ENCODE results near the gene TMEM88.
"Not testable (repeated sequence)": the region's sequence is repeated elsewhere in the genome, so short reads cannot be mapped to it uniquely, and the experiment has no call there.

Gene TMEM88

GRCh38 chr17:7858522-7858810 lies 3.6 kb downstream of the TMEM88 start:
- peak; percentile 43 for TF ChIP-seq CTCF (IDR thresholded peaks at IDR 0.05; ENCODE audit: low read depth, low read length, missing control alignments)
- DNase-seq (ENCODE audit: extremely low read depth, low read depth), result no peak
- H3K4me3 ChIP-seq (replicated peaks; ENCODE audit: low read depth, low read length), result peak overlapping the region; percentile 68

GRCh38 chr17:7859028-7859427 lies 4.2 kb downstream of the TMEM88 start:
- no peak for TF ChIP-seq CTCF (IDR thresholded peaks at IDR 0.05; ENCODE audit: low read depth, low read length, missing control alignments)
- DNase-seq (ENCODE audit: extremely low read depth, low read depth), result no peak
- peak overlapping the region; percentile 68 for H3K4me3 ChIP-seq (replicated peaks; ENCODE audit: low read depth, low read length)

- DNase-seq (ENCODE audit: extremely low read depth, low read depth), result no peak
- TF ChIP-seq CTCF (IDR thresholded peaks at IDR 0.05; ENCODE audit: low read depth, low read length, missing control alignments), result peak; percentile 64
- H3K4me3 ChIP-seq (replicated peaks; ENCODE audit: low read depth, low read length), result no peak overlapping the region
These were observed 8.0 kb downstream of the TMEM88 start for GRCh38 chr17:7862692-7863437.

- not testable (repeated sequence) for DNase-seq (ENCODE audit: extremely low read depth, low read depth)
These were observed 9.5 kb downstream of the TMEM88 start for GRCh38 chr17:7864384-7864783.

GRCh38 chr17:7864995-7865650 lies 10.3 kb downstream of the TMEM88 start:
- TF ChIP-seq CTCF (IDR thresholded peaks at IDR 0.05; ENCODE audit: low read depth, low read length, missing control alignments), result no peak

More at GRCh38 chr17:7864384-7864783, 9.5 kb downstream of the TMEM88 start:
- not testable (repeated sequence) for H3K4me3 ChIP-seq (replicated peaks; ENCODE audit: low read depth, low read length)

GRCh38 chr17:7867881-7868329 lies 13.0 kb downstream of the TMEM88 start:
- no peak for DNase-seq (ENCODE audit: extremely low read depth, low read depth)
- no peak overlapping the region for H3K4me3 ChIP-seq (replicated peaks; ENCODE audit: low read depth, low read length)
- TF ChIP-seq CTCF (IDR thresholded peaks at IDR 0.05; ENCODE audit: low read depth, low read length, missing control alignments), result no peak

More at GRCh38 chr17:7864995-7865650, 10.3 kb downstream of the TMEM88 start:
- H3K4me3 ChIP-seq (replicated peaks; ENCODE audit: low read depth, low read length), result no peak overlapping the region
- no peak for DNase-seq (ENCODE audit: extremely low read depth, low read depth)

- no peak overlapping the region for H3K4me3 ChIP-seq (replicated peaks; ENCODE audit: low read depth, low read length)
- no peak for TF ChIP-seq CTCF (IDR thresholded peaks at IDR 0.05; ENCODE audit: low read depth, low read length, missing control alignments)
- no peak for DNase-seq (ENCODE audit: extremely low read depth, low read depth)
These were observed 18.2 kb downstream of the TMEM88 start for GRCh38 chr17:7873051-7873450.
